ENCODE data around the gene DAB2IP. TPM values are rescaled to one million over a fixed set of nuclear protein-coding genes. Genes with fewer than 3 reads are reported as not detected.

Gene DAB2IP
- total RNA-seq, 1 donor from 2014 or later: 24.3 TPM

- Histone ChIP-seq H3K36me3 (no peaks in the 10 kb centered on the region), H3K27ac (no peak overlapping the region), H3K4me2 (no peak overlapping the region), H3K4me1 (peaks cover 28% of the 10 kb centered on the region), H2AFZ (replicated peaks) (no peak overlapping the region), H3K4me3 (no peak overlapping the region), H3K79me2 (ENCODE audit: low read depth) (peaks cover 85% of the 10 kb centered on the region), H3K27me3 (no peaks in the 10 kb centered on the region), H3K9ac (no peak overlapping the region), H3K9me3 (ENCODE audit: low read depth) (no peaks in the 10 kb centered on the region), H4K20me1 (ENCODE audit: low read depth) (peaks cover 100% of the 10 kb centered on the region), H3F3A (ENCODE audit: low read depth) (peaks cover 15% of the 10 kb centered on the region)
- no peak for DNase-seq (ENCODE audit: low spot score)
- Mint-ChIP-seq H3K27ac (no peak overlapping the region), H3K27me3 (ENCODE audit: insufficient read depth, low read depth) (peaks cover 3% of the 10 kb centered on the region), H3K36me3 (no peaks in the 10 kb centered on the region), H3K4me3 (no peak overlapping the region), H3K9me3 (no peaks in the 10 kb centered on the region), H3K4me1 (peaks cover 43% of the 10 kb centered on the region)
- TF ChIP-seq EZH2phosphoT487 (IDR thresholded peaks at IDR 0.05): no peak
- no peak for TF ChIP-seq CTCF (IDR thresholded peaks at IDR 0.05)
- TF ChIP-seq EZH2 (IDR thresholded peaks at IDR 0.05): no peak
Measured at GRCh38 chr9:121752929-121753328, 101.5 kb downstream of the DAB2IP start.

GRCh38 chr9:121753802-121754654, 102.6 kb downstream of the DAB2IP start:
- no peak for DNase-seq (ENCODE audit: low spot score)
- Histone ChIP-seq H3K4me1 (peaks cover 28% of the 10 kb centered on the region), H3K4me3 (no peak overlapping the region), H4K20me1 (ENCODE audit: low read depth) (peaks cover 100% of the 10 kb centered on the region), H3K79me2 (ENCODE audit: low read depth) (peaks cover 74% of the 10 kb centered on the region), H2AFZ (replicated peaks) (no peak overlapping the region), H3K9ac (no peak overlapping the region), H3F3A (ENCODE audit: low read depth) (peaks cover 15% of the 10 kb centered on the region), H3K36me3 (no peaks in the 10 kb centered on the region), H3K9me3 (ENCODE audit: low read depth) (no peaks in the 10 kb centered on the region), H3K27ac (no peak overlapping the region), H3K4me2 (no peak overlapping the region), H3K27me3 (no peaks in the 10 kb centered on the region)
- Mint-ChIP-seq H3K27ac (no peak overlapping the region), H3K9me3 (no peaks in the 10 kb centered on the region), H3K36me3 (peaks cover 4% of the 10 kb centered on the region), H3K27me3 (ENCODE audit: insufficient read depth, low read depth) (peaks cover 3% of the 10 kb centered on the region), H3K4me1 (peaks cover 41% of the 10 kb centered on the region), H3K4me3 (no peak overlapping the region)
- TF ChIP-seq CTCF (IDR thresholded peaks at IDR 0.05): no peak
- no peak for TF ChIP-seq EZH2phosphoT487 (IDR thresholded peaks at IDR 0.05)
- no peak for TF ChIP-seq EZH2 (IDR thresholded peaks at IDR 0.05)

- H3F3A ChIP-seq (ENCODE audit: low read depth): peaks cover 9% of the 10 kb centered on the region
- H3K4me1 Mint-ChIP-seq: peaks cover 33% of the 10 kb centered on the region
- no peak overlapping the region for H3K4me3 ChIP-seq
- no peak overlapping the region for H2AFZ ChIP-seq (replicated peaks)
- H3K27me3 ChIP-seq: no peaks in the 10 kb centered on the region
- no peaks in the 10 kb centered on the region for H3K36me3 ChIP-seq
- peaks cover 7% of the 10 kb centered on the region for H3K36me3 Mint-ChIP-seq
- no peaks in the 10 kb centered on the region for H3K9me3 ChIP-seq (ENCODE audit: low read depth)
- H3K4me2 ChIP-seq: no peak overlapping the region
- peaks cover 2% of the 10 kb centered on the region for H3K27me3 Mint-ChIP-seq (ENCODE audit: insufficient read depth, low read depth)
- no peak for TF ChIP-seq EZH2phosphoT487 (IDR thresholded peaks at IDR 0.05)
- H4K20me1 ChIP-seq (ENCODE audit: low read depth): peaks cover 98% of the 10 kb centered on the region
- no peak for DNase-seq (ENCODE audit: low spot score)
- no peak overlapping the region for H3K4me3 Mint-ChIP-seq
- no peak overlapping the region for H3K9ac ChIP-seq
- peak overlapping the region; percentile 42 for H3K27ac Mint-ChIP-seq
- H3K27ac ChIP-seq: no peak overlapping the region
- H3K4me1 ChIP-seq: peaks cover 22% of the 10 kb centered on the region
- no peaks in the 10 kb centered on the region for H3K9me3 Mint-ChIP-seq
- peaks cover 66% of the 10 kb centered on the region for H3K79me2 ChIP-seq (ENCODE audit: low read depth)
Measured at GRCh38 chr9:121754655-121755436, 103.4 kb downstream of the DAB2IP start.

Measured in neural progenitor cell (in vitro differentiated cells).